ENCODE data around the gene SYT9.

SYT9 gene

GRCh38 chr11:7473717-7474116, 222.0 kb downstream of the SYT9 start:
- Histone ChIP-seq H3K36me3 (ENCODE audit: control insufficient read depth, low read length) (no peaks in the 10 kb centered on the region), H3K4me3 (ENCODE audit: low read length) (no peak overlapping the region), H3K27me3 (ENCODE audit: control insufficient read depth, low read length) (0 out of 2 replicates have a peak, but pooled peaks cover 3% of the 10 kb centered on the region), H3K9me3 (ENCODE audit: control insufficient read depth, insufficient read depth, low read length) (no peaks in the 10 kb centered on the region), H3K4me2 (ENCODE audit: low read length) (no peak overlapping the region), H3F3A (ENCODE audit: control insufficient read depth, insufficient read depth) (no peaks in the 10 kb centered on the region), H3K79me2 (ENCODE audit: control insufficient read depth, low read length) (no peaks in the 10 kb centered on the region), H3K9me2 (replicated peaks; ENCODE audit: control insufficient read depth, low read length) (no peaks in the 10 kb centered on the region), H4K20me1 (ENCODE audit: control insufficient read depth, insufficient read depth, low read depth, low read length) (no peaks in the 10 kb centered on the region), H3K27ac (ENCODE audit: low read depth, low read length) (no peak overlapping the region), H3K4me1 (ENCODE audit: control insufficient read depth, low read length) (no peaks in the 10 kb centered on the region)
- TF ChIP-seq EZH2phosphoT487 (IDR thresholded peaks at IDR 0.05; ENCODE audit: borderline replicate concordance, low read length) = no peak
- TF ChIP-seq CTCF (IDR thresholded peaks at IDR 0.05; ENCODE audit: low read depth, low read length, poor library complexity, severe bottlenecking) = no peak

GRCh38 chr11:7480113-7480512, 228.4 kb downstream of the SYT9 start:
- no peaks in the 10 kb centered on the region for H3K79me2 ChIP-seq (ENCODE audit: control insufficient read depth, low read length)
- no peaks in the 10 kb centered on the region for H3K36me3 ChIP-seq (ENCODE audit: control insufficient read depth, low read length)
- no peak overlapping the region for H3K27ac ChIP-seq (ENCODE audit: low read depth, low read length)
- TF ChIP-seq EZH2phosphoT487 (IDR thresholded peaks at IDR 0.05; ENCODE audit: borderline replicate concordance, low read length) (no peak), CTCF (IDR thresholded peaks at IDR 0.05; ENCODE audit: low read depth, low read length, poor library complexity, severe bottlenecking) (no peak)
- H4K20me1 ChIP-seq (ENCODE audit: control insufficient read depth, insufficient read depth, low read depth, low read length) = no peaks in the 10 kb centered on the region
- H3K9me3 ChIP-seq (ENCODE audit: control insufficient read depth, insufficient read depth, low read length) = no peaks in the 10 kb centered on the region
- 0 out of 2 replicates have a peak, but pooled peaks cover 3% of the 10 kb centered on the region for H3K27me3 ChIP-seq (ENCODE audit: control insufficient read depth, low read length)
- H3F3A ChIP-seq (ENCODE audit: control insufficient read depth, insufficient read depth) = no peaks in the 10 kb centered on the region
- H3K9me2 ChIP-seq (replicated peaks; ENCODE audit: control insufficient read depth, low read length) = no peaks in the 10 kb centered on the region
- no peaks in the 10 kb centered on the region for H3K4me1 ChIP-seq (ENCODE audit: control insufficient read depth, low read length)
- no peak overlapping the region for H3K4me2 ChIP-seq (ENCODE audit: low read length)
- H3K4me3 ChIP-seq (ENCODE audit: low read length) = no peak overlapping the region

GRCh38 chr11:7484131-7484530, 232.4 kb downstream of the SYT9 start:
- TF ChIP-seq CTCF (IDR thresholded peaks at IDR 0.05; ENCODE audit: low read depth, low read length, poor library complexity, severe bottlenecking) (no peak), EZH2phosphoT487 (IDR thresholded peaks at IDR 0.05; ENCODE audit: borderline replicate concordance, low read length) (no peak)
- H3K27ac ChIP-seq (ENCODE audit: low read depth, low read length) = no peak overlapping the region
- no peaks in the 10 kb centered on the region for H3K36me3 ChIP-seq (ENCODE audit: control insufficient read depth, low read length)
- H3F3A ChIP-seq (ENCODE audit: control insufficient read depth, insufficient read depth) = no peaks in the 10 kb centered on the region
- H3K79me2 ChIP-seq (ENCODE audit: control insufficient read depth, low read length) = no peaks in the 10 kb centered on the region
- no peaks in the 10 kb centered on the region for H3K27me3 ChIP-seq (ENCODE audit: control insufficient read depth, low read length)
- H3K4me3 ChIP-seq (ENCODE audit: low read length) = no peak overlapping the region
- no peaks in the 10 kb centered on the region for H3K9me3 ChIP-seq (ENCODE audit: control insufficient read depth, insufficient read depth, low read length)
- H3K4me1 ChIP-seq (ENCODE audit: control insufficient read depth, low read length) = no peaks in the 10 kb centered on the region
- H3K9me2 ChIP-seq (replicated peaks; ENCODE audit: control insufficient read depth, low read length) = no peaks in the 10 kb centered on the region
- H4K20me1 ChIP-seq (ENCODE audit: control insufficient read depth, insufficient read depth, low read depth, low read length) = no peaks in the 10 kb centered on the region
- H3K4me2 ChIP-seq (ENCODE audit: low read length) = no peak overlapping the region

GRCh38 chr11:7484645-7485044, 232.9 kb downstream of the SYT9 start:
- Histone ChIP-seq H3F3A (ENCODE audit: control insufficient read depth, insufficient read depth) (no peaks in the 10 kb centered on the region), H3K4me1 (ENCODE audit: control insufficient read depth, low read length) (no peaks in the 10 kb centered on the region), H3K4me3 (ENCODE audit: low read length) (no peak overlapping the region), H3K27ac (ENCODE audit: low read depth, low read length) (no peak overlapping the region), H3K4me2 (ENCODE audit: low read length) (no peak overlapping the region), H3K9me2 (replicated peaks; ENCODE audit: control insufficient read depth, low read length) (no peaks in the 10 kb centered on the region), H3K36me3 (ENCODE audit: control insufficient read depth, low read length) (no peaks in the 10 kb centered on the region), H3K79me2 (ENCODE audit: control insufficient read depth, low read length) (no peaks in the 10 kb centered on the region), H3K27me3 (ENCODE audit: control insufficient read depth, low read length) (no peaks in the 10 kb centered on the region), H4K20me1 (ENCODE audit: control insufficient read depth, insufficient read depth, low read depth, low read length) (no peaks in the 10 kb centered on the region), H3K9me3 (ENCODE audit: control insufficient read depth, insufficient read depth, low read length) (no peaks in the 10 kb centered on the region)
- TF ChIP-seq EZH2phosphoT487 (IDR thresholded peaks at IDR 0.05; ENCODE audit: borderline replicate concordance, low read length) (no peak), CTCF (IDR thresholded peaks at IDR 0.05; ENCODE audit: low read depth, low read length, poor library complexity, severe bottlenecking) (no peak)
